HCT116 (cell line): Measurements from ENCODE around the gene PDP2. TPM values are rescaled to one million over a fixed set of nuclear protein-coding genes. Genes with fewer than 3 reads are reported as not detected.

Experiments
- ATAC-seq: fragments of 200-7000 bp; cut with Tn5 transposase; 2 replicates; pipeline ENCODE4 v1.9.1; 2020; ENCODE audit warnings: mild to moderate bottlenecking, moderate library complexity
- BruUV-seq: library from RNA; stranded (reverse); fragments of 400-500 nt; replicated peaks from 2 replicates; lab custom pipeline; 2021; lab: Mats Ljungman, UMichigan
- CTCF ChIA-PET: fragments of 300-600 bp; sonication (Branson Sonifier 250); formaldehyde crosslinking; loops from one replicate; lab custom pipeline; 2021; ENCODE audit warnings: antibody characterized with exemption; lab: Charles Lee
- POLR2A ChIA-PET: fragments of 300-600, 350-600 bp; sonication (Branson Sonifier 250); formaldehyde crosslinking; loops from one replicate; lab custom pipeline; 2021; ENCODE audit warnings: antibody characterized with exemption; lab: Charles Lee
- RAD21 ChIA-PET, 2 experiments: fragments of 300-600 bp; sonication (Branson Sonifier 250); formaldehyde crosslinking; loops; one replicate each; lab custom pipeline; 2023; ENCODE audit warnings: low total read pairs in 2 of 2; ENCODE audit not compliant: uncharacterized antibody in 2 of 2, unreplicated experiment in 2 of 2, low non-redundant PET in 1 of 2; lab: Charles Lee
- DNase-seq: peaks from one replicate; pipeline ENCODE4 v3.0.0-alpha.2; 2010; ENCODE audit warnings: low read depth, low spot score
- H2AFZ ChIP-seq: fragments of 200-600 bp; shearing (Covaris generic), sonication (generic); 2 replicates; pipeline ENCODE4 v1.6.1; 2017; ENCODE audit warnings: low read depth, mixed run types, mixed read lengths, antibody characterized with exemption, low read length; ENCODE audit not compliant: poor library complexity, severe bottlenecking
- H3K27ac ChIP-seq: 2 replicates; pipeline ENCODE4 v1.5.1; 2012; ENCODE audit warnings: low read depth, low read length
- H3K27me3 ChIP-seq: fragments of 200-600 bp; sonication (generic); 2 replicates; pipeline ENCODE4 v1.6.1; 2016; ENCODE audit warnings: mixed run types, low read length, mixed read lengths; ENCODE audit not compliant: insufficient read depth
- H3K36me3 ChIP-seq, 2 experiments: fragments of 200-500 bp in 1 of 2; fragments of 200-600 bp in 1 of 2; sonication (Bioruptor generic) in 1 of 2; sonication (generic) in 1 of 2; 2 replicates each; pipeline versions ENCODE4 v1.5.1 to v1.6.1; 2014 to 2016; ENCODE audit warnings: low read length in 2 of 2, inconsistent platforms in 1 of 2, mixed read lengths in 1 of 2, mixed run types in 1 of 2; ENCODE audit not compliant: insufficient read depth in 2 of 2, control insufficient read depth in 1 of 2
- H3K4me1 ChIP-seq, 2 experiments: fragments of 200-600 bp in 1 of 2; sonication (generic) in 1 of 2; 2 replicates each; pipeline versions ENCODE4 v1.5.1 to v1.6.1; 2012 to 2017; ENCODE audit warnings: low read length in 2 of 2, inconsistent platforms in 1 of 2, mild to moderate bottlenecking in 1 of 2, mixed read lengths in 1 of 2, mixed run types in 1 of 2, moderate library complexity in 1 of 2; ENCODE audit not compliant: insufficient read depth in 2 of 2, control insufficient read depth in 1 of 2
- H3K4me2 ChIP-seq: fragments of 200-600 bp; sonication (generic); 2 replicates; pipeline ENCODE4 v1.6.1; 2017; ENCODE audit warnings: mixed run types, low read length, mixed read lengths
- H3K4me3 ChIP-seq, 2 experiments: fragments of 200-600 bp in 1 of 2; sonication (generic) in 1 of 2; replicated peaks in 1 of 2; 2 replicates each; pipeline ENCODE4 v1.5.1; 2011 to 2016; ENCODE audit warnings: low read length in 2 of 2, control low read depth in 1 of 2, low read depth in 1 of 2, mild to moderate bottlenecking in 1 of 2, mixed read lengths in 1 of 2, mixed run types in 1 of 2
- H3K79me2 ChIP-seq: fragments of 200-600 bp; sonication (generic); 2 replicates; pipeline ENCODE4 v1.6.1; 2017; ENCODE audit warnings: mild to moderate bottlenecking, mixed run types, low read length, moderate library complexity, mixed read lengths; ENCODE audit not compliant: insufficient read depth
- H3K9ac ChIP-seq: fragments of 200-600 bp; sonication (generic); 2 replicates; pipeline ENCODE4 v1.6.1; 2016; ENCODE audit warnings: low read length, mixed read lengths
- H3K9me2 ChIP-seq: fragments of 200-600 bp; sonication (generic), shearing (Covaris generic); 2 replicates; pipeline ENCODE4 v1.6.1; 2017; ENCODE audit warnings: mixed run types, mild to moderate bottlenecking, moderate library complexity; ENCODE audit not compliant: insufficient read depth
- H3K9me3 ChIP-seq, 2 experiments: fragments of 200-500 bp in 1 of 2; fragments of 200-600 bp in 1 of 2; sonication (Bioruptor generic) in 1 of 2; sonication (generic) in 1 of 2; 2 replicates each; pipeline ENCODE4 v1.6.1; 2014 to 2017; ENCODE audit warnings: low read length in 2 of 2, mixed read lengths in 2 of 2, inconsistent platforms in 1 of 2, low read depth in 1 of 2, mild to moderate bottlenecking in 1 of 2, mixed run types in 1 of 2, moderate library complexity in 1 of 2; ENCODE audit not compliant: control insufficient read depth in 1 of 2, insufficient read depth in 1 of 2
- H4K20me1 ChIP-seq: fragments of 200-600 bp; sonication (generic), shearing (Covaris generic); 2 replicates; pipeline ENCODE4 v1.6.1; 2017; ENCODE audit warnings: mixed run types, mild to moderate bottlenecking, moderate library complexity; ENCODE audit not compliant: insufficient read depth
- CBX3 ChIP-seq: IDR thresholded peaks from 2 replicates; pipeline ENCODE4 v1.6.1; 2012; ENCODE audit warnings: low read depth
- CEBPB ChIP-seq: IDR thresholded peaks from 2 replicates; pipeline ENCODE4 v1.6.1; 2012; ENCODE audit warnings: low read depth
- ELF1 ChIP-seq: IDR thresholded peaks from 2 replicates; pipeline ENCODE4 v1.6.1; 2012; ENCODE audit warnings: low read depth, borderline replicate concordance
- EZH2phosphoT487 ChIP-seq: fragments of 200-600 bp; IDR thresholded peaks from 2 replicates; pipeline ENCODE4 v1.6.1; 2018; ENCODE audit warnings: antibody characterized with exemption, borderline replicate concordance
- JUND ChIP-seq: IDR thresholded peaks from 2 replicates; pipeline ENCODE4 v1.6.1; 2012
- POLR2AphosphoS5 ChIP-seq: IDR thresholded peaks from 2 replicates; pipeline ENCODE4 v1.6.1; 2011; ENCODE audit warnings: mild to moderate bottlenecking, low read depth, low read length, moderate library complexity
- RAD21 ChIP-seq: IDR thresholded peaks from 2 replicates; pipeline ENCODE4 v1.6.1; 2012; ENCODE audit warnings: low read depth, mild to moderate bottlenecking
- SIN3A ChIP-seq: IDR thresholded peaks from 2 replicates; pipeline ENCODE4 v1.6.1; 2012; ENCODE audit warnings: low read depth
- SP1 ChIP-seq: IDR thresholded peaks from 2 replicates; pipeline ENCODE4 v1.6.1; 2012; ENCODE audit warnings: low read depth
- SRF ChIP-seq: IDR thresholded peaks from 2 replicates; pipeline ENCODE4 v1.6.1; 2012; ENCODE audit warnings: low read depth
- TCF7L2 ChIP-seq: IDR thresholded peaks from 2 replicates; pipeline ENCODE4 v1.7.0; 2011; ENCODE audit warnings: borderline replicate concordance, inconsistent platforms; ENCODE audit not compliant: insufficient read depth, insufficient read length; ENCODE audit errors: extremely low read depth
- YY1 ChIP-seq: IDR thresholded peaks from 2 replicates; pipeline ENCODE4 v1.6.1; 2011; ENCODE audit warnings: low read length, low read depth, moderate library complexity, mild to moderate bottlenecking; ENCODE audit not compliant: insufficient replicate concordance; ENCODE audit errors: extremely low read depth
- ZFX ChIP-seq: fragments of 450-650 bp; IDR thresholded peaks from 2 replicates; pipeline ENCODE4 v1.6.1; 2017
- ZNF274 ChIP-seq: fragments of 200-500 bp; sonication (Bioruptor generic); IDR thresholded peaks from 2 replicates; pipeline ENCODE4 v1.6.1; 2014; ENCODE audit warnings: mild to moderate bottlenecking, low read depth, low read length, inconsistent platforms
- intact Hi-C: fragments of 100-400 bp; cut with micrococcal nuclease; formaldehyde crosslinking; loops from 2 replicates; pipeline ENCODE4 v1.10.0; 2022
- total RNA-seq: library from RNA; stranded (reverse); gene quantifications from one replicate; pipeline ENCODE4 v1.2.1, GENCODE V29; 2021; ENCODE audit not compliant: unreplicated experiment
- TF ChIP-seq, protein P1 (sequence below), 3 experiments: fragments of 200-600 bp in 1 of 3; sonication (generic) in 1 of 3; IDR thresholded peaks in 2 of 3; conservative IDR thresholded peaks in 1 of 3; 2 replicates each; pipeline ENCODE4 v1.5.1; 2012 to 2017; ENCODE audit warnings: low read depth in 2 of 3, low read length in 2 of 3, antibody characterized with exemption in 1 of 3, borderline replicate concordance in 1 of 3, control low read depth in 1 of 3, mild to moderate bottlenecking in 1 of 3, mixed read lengths in 1 of 3, mixed run types in 1 of 3, moderate library complexity in 1 of 3; ENCODE audit not compliant: insufficient read depth in 1 of 3
- TF ChIP-seq, protein P2 (sequence below): IDR thresholded peaks from 2 replicates; pipeline ENCODE4 v1.6.1; 2012
- TF ChIP-seq, protein P3 (sequence below): IDR thresholded peaks from 2 replicates; pipeline ENCODE4 v1.6.1; 2011; ENCODE audit warnings: mild to moderate bottlenecking, low read length, moderate library complexity; ENCODE audit not compliant: insufficient replicate concordance; ENCODE audit errors: extremely low read depth
- TF ChIP-seq, protein P4 (sequence below): IDR thresholded peaks from 2 replicates; pipeline ENCODE4 v1.6.1; 2012

Gene PDP2
- total RNA-seq, 1 experiment from 2014 or later, result 19.9 TPM

DNA sequence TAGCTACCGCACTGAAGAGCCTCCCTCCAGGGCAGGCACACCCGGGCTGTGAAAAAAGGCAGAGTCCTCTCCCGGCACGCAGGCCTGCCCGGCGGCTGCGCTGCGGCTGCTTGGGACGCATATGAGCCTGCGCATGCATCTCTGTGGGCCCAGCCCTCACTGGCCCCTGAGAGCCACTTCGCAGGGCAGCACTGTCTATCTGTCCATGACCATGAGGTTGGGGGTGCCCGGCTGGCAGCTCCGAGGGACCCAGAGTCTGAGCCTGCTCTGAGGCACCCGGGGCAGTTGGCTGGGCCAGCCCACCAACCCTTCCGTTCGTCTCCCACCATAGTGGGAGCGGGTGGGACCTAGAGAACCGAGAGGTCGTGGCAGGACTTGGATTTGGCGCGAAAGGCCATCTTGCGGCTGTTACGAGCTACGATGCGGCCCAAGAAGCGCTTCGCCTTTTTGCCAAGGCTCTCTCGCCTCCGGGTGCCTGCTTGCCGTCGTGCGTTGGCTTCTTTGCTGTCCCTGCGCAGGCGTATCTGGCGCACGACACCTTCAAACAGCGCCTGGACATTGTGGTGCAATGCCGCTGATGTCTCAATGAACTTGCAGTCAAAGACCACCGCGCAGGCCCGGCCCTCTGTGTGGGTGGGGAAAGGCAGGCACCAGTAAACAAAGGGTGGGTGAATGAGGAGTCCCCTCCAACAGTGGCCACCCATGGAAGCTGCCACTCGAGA is 41.6 kb downstream of the PDP2 start:
- no peak for ATAC-seq
- H3K79me2 ChIP-seq, result no peaks in the 10 kb centered on the region

More for the DNA sequence above, 41.6 kb downstream of the PDP2 start:
- BruUV-seq, result no TSS peak
- no peak for DNase-seq
- H3K4me1 ChIP-seq, result peaks cover 5 to 23% of the 10 kb centered on the region in 2 experiments; a peak in 3 of 4 replicates
- ChIA-PET RAD21 (no interaction called here), POLR2A (no interaction called here), CTCF (interaction anchor here (1.9 kb wide), 1 partner anchor 12 kb away, joined by 5 read pairs; no protein-coding TSS in a partner anchor)
- no peak overlapping the region for H2AFZ ChIP-seq
- H3K4me2 ChIP-seq, result no peak overlapping the region
- no peaks in the 10 kb centered on the region for H3K9me3 ChIP-seq
- TF ChIP-seq, protein P1, sequence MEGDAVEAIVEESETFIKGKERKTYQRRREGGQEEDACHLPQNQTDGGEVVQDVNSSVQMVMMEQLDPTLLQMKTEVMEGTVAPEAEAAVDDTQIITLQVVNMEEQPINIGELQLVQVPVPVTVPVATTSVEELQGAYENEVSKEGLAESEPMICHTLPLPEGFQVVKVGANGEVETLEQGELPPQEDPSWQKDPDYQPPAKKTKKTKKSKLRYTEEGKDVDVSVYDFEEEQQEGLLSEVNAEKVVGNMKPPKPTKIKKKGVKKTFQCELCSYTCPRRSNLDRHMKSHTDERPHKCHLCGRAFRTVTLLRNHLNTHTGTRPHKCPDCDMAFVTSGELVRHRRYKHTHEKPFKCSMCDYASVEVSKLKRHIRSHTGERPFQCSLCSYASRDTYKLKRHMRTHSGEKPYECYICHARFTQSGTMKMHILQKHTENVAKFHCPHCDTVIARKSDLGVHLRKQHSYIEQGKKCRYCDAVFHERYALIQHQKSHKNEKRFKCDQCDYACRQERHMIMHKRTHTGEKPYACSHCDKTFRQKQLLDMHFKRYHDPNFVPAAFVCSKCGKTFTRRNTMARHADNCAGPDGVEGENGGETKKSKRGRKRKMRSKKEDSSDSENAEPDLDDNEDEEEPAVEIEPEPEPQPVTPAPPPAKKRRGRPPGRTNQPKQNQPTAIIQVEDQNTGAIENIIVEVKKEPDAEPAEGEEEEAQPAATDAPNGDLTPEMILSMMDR (IDR thresholded peaks at IDR 0.05 in 2 of 3, conservative IDR thresholded peaks at IDR 0.05 in 1 of 3; ENCODE audit: borderline replicate concordance in 1 of 3, insufficient read depth in 1 of 3, low read depth in 2 of 3, low read length in 2 of 3), result no peak
- TF ChIP-seq POLR2AphosphoS5, result no peak
- TF ChIP-seq, protein P2, sequence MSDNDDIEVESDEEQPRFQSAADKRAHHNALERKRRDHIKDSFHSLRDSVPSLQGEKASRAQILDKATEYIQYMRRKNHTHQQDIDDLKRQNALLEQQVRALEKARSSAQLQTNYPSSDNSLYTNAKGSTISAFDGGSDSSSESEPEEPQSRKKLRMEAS, result no peak
- no peak for TF ChIP-seq JUND
- TF ChIP-seq SIN3A, result no peak
- no peak for TF ChIP-seq RAD21
- no peak for TF ChIP-seq CBX3
- TF ChIP-seq ZNF274, result no peak
- no peak for TF ChIP-seq EZH2phosphoT487
- no peak for TF ChIP-seq TCF7L2
- TF ChIP-seq, protein P3, sequence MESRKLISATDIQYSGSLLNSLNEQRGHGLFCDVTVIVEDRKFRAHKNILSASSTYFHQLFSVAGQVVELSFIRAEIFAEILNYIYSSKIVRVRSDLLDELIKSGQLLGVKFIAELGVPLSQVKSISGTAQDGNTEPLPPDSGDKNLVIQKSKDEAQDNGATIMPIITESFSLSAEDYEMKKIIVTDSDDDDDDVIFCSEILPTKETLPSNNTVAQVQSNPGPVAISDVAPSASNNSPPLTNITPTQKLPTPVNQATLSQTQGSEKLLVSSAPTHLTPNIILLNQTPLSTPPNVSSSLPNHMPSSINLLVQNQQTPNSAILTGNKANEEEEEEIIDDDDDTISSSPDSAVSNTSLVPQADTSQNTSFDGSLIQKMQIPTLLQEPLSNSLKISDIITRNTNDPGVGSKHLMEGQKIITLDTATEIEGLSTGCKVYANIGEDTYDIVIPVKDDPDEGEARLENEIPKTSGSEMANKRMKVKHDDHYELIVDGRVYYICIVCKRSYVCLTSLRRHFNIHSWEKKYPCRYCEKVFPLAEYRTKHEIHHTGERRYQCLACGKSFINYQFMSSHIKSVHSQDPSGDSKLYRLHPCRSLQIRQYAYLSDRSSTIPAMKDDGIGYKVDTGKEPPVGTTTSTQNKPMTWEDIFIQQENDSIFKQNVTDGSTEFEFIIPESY, result no peak
- no peak for TF ChIP-seq ZFX
- TF ChIP-seq YY1, result no peak
- no peak for TF ChIP-seq SRF
- no peak for TF ChIP-seq SP1
- TF ChIP-seq CEBPB, result no peak
- no peak for TF ChIP-seq ELF1
- TF ChIP-seq, protein P4, sequence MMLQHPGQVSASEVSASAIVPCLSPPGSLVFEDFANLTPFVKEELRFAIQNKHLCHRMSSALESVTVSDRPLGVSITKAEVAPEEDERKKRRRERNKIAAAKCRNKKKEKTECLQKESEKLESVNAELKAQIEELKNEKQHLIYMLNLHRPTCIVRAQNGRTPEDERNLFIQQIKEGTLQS, result no peak
- H4K20me1 ChIP-seq, result no peaks in the 10 kb centered on the region
- no peaks in the 10 kb centered on the region for H3K36me3 ChIP-seq
- H3K27me3 ChIP-seq, result no peaks in the 10 kb centered on the region
- intact Hi-C loops, result no loop called here
- H3K4me3 ChIP-seq, result no peak overlapping the region
- H3K9ac ChIP-seq, result no peak overlapping the region
- no peaks in the 10 kb centered on the region for H3K9me2 ChIP-seq
- H3K27ac ChIP-seq, result no peak overlapping the region
